Retinal pigment epithelial cell (primary cell): ENCODE data around the gene PREX1.

ENCODE experiments used
- DNase-seq: peaks from one replicate; pipeline ENCODE4 v3.0.0-alpha.2; 2010; ENCODE audit warnings: low read depth
- H3K4me3 ChIP-seq: 2 replicates; pipeline ENCODE4 v1.5.1; 2011; ENCODE audit warnings: mild to moderate bottlenecking, low read length, control low read depth, moderate library complexity
- TF ChIP-seq, protein P1 (sequence below): conservative IDR thresholded peaks from 2 replicates; pipeline ENCODE4 v1.5.1; 2011; ENCODE audit warnings: low read depth, low read length, control low read depth, inconsistent platforms

Gene PREX1

DNA sequence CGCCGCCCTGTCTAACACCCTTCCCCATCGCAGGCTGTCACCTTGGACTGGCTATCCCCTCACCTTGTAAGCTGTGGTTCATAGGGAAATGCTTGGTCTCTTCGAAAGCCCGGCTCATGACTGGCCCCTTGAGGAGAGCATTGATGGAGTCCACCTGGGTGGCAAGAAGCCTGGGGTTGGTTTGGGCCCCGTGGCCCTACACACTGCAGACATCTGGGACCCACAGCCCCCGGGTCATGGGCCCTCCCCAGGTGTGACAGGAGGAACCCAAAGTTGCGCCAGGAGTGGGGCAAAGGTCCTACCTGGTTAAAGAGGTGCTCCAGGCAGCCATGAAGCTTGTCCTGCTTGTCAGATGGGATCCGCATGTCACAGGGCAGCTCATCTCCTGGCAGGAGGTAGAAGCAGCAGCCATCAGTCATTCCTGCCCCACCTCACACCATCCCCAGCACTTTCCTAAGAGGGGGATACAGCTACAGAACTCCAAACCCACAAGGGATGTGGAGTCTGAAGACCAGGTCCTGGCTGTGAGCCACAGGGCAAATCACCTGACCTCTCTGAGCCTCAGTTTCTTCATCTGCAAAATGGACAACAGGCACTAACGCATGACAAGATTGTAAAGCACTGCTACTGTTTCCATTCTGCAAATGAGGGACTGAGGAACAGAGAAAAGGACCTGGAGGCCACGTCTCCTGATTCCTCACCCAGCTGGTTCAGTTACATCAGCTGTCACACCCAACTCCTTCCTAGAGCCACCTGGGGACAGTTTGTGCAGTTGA is 185.5 kb downstream of the PREX1 start:
- H3K4me3 ChIP-seq = no peak overlapping the region
- TF ChIP-seq, protein P1, sequence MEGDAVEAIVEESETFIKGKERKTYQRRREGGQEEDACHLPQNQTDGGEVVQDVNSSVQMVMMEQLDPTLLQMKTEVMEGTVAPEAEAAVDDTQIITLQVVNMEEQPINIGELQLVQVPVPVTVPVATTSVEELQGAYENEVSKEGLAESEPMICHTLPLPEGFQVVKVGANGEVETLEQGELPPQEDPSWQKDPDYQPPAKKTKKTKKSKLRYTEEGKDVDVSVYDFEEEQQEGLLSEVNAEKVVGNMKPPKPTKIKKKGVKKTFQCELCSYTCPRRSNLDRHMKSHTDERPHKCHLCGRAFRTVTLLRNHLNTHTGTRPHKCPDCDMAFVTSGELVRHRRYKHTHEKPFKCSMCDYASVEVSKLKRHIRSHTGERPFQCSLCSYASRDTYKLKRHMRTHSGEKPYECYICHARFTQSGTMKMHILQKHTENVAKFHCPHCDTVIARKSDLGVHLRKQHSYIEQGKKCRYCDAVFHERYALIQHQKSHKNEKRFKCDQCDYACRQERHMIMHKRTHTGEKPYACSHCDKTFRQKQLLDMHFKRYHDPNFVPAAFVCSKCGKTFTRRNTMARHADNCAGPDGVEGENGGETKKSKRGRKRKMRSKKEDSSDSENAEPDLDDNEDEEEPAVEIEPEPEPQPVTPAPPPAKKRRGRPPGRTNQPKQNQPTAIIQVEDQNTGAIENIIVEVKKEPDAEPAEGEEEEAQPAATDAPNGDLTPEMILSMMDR = no peak
- DNase-seq = no peak

- TF ChIP-seq, protein P1 = no peak
- no peak for DNase-seq
- H3K4me3 ChIP-seq = no peak overlapping the region
Measured at GRCh38 chr20:48640871-48641270, 186.9 kb downstream of the PREX1 start.

- no peak for DNase-seq
- H3K4me3 ChIP-seq = no peak overlapping the region
- TF ChIP-seq, protein P1 = no peak
Measured at GRCh38 chr20:48639899-48640298, 187.9 kb downstream of the PREX1 start.

DNA sequence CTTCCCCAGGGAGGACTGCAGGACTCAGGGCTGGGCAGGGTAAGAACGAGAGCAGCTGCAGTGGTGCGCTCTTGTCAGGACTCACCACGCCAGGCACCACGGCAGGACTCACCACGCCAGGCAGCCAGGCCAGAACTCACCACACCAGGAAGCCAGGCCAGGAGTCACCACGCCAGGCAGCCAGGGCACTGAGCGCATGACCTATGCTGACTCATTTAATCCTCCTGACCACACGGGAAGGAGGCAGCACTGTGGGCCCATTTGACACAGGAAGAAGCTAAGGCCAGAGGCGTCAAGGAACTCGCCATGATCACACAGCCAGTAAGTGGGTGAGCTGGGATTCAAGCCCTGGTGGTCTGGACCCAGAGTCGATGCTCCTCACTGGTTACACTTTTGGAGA is 189.3 kb downstream of the PREX1 start:
- TF ChIP-seq, protein P1 = no peak
- no peak overlapping the region for H3K4me3 ChIP-seq
- DNase-seq = peak; percentile 43

DNA sequence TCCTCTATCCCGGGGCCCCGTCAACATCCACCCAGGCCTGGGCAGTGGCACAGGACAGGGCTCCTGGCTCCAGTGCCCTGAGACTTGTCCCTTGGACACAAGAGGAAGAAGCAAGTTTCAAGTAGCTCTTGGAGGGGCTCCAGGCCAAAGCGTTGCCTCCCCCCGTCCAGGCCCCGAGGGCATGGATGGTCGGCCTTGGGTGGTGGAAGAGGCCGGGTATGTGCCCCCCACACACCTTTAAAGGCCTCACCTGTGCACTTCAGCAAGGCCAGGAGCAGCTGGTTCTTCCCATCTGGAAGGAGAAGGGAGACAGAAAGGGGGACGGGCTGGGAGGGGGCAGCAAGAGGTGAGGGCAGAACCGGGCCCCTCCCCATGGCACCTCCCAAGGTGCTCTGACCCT is 190.3 kb downstream of the PREX1 start:
- DNase-seq = no peak
- no peak overlapping the region for H3K4me3 ChIP-seq
- TF ChIP-seq, protein P1 = no peak

DNA sequence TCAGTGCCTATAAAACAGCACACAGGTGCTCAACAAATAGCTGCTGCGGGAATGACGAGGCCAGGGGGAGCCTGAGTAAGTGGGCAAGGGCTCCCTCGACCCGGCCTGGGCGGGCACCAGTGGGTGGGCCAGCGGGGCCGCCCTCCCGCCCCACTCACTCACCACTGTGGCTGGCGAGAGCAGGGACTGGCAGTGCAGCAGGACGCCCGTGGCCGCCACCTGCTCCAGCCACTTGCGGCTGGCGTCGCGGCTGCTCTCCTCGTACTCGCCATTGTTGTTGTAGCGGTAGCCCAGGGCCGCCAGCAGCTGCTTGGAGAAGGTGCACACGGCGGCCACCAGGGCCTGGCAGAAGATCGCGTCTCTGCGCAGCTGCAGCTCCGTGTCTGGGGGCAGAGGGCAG is 191.5 kb downstream of the PREX1 start:
- no peak for DNase-seq
- TF ChIP-seq, protein P1 = no peak
- H3K4me3 ChIP-seq = no peak overlapping the region

DNA sequence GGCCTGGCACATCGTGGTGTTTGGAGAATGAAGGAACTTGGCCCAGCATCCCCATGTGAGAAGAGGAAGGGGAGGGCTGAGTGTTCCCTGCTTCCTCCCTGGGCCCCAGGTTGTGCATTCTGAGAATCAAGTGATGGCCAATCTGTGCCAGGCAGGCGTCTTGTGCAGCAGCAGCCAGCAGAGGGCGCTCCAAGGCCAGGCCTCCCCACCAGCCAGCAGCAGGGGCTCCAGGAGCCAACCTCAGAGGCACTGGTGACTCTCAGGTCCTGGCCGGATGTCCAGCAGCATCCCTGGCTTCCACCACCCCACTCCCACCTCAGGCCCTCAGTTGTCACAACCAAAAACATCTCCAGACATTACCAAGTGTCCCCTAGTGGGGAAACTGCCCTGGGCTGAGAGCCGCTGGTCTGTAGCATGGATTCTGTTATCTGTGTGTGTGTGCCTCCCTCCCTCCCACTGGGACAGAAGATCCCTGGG is 192.0 kb downstream of the PREX1 start:
- TF ChIP-seq, protein P1 = peak; percentile 98
- H3K4me3 ChIP-seq = no peak overlapping the region
- peak; percentile 6 for DNase-seq
